Endothelial cell (in vitro differentiated cells): ENCODE data around the gene INSYN2B. TPM values are rescaled to one million over a fixed set of nuclear protein-coding genes. Genes with fewer than 3 reads are reported as not detected.
"Not testable (repeated sequence)": the region's sequence is repeated elsewhere in the genome, so short reads cannot be mapped to it uniquely, and the experiment has no call there.

Experiments used
- DNase-seq: peaks from one replicate; pipeline ENCODE4 v3.0.0; 2021; ENCODE audit warnings: low spot score
- H3K27ac Mint-ChIP-seq: one replicate; pipeline ENCODE4 v1.8.0; 2021; ENCODE audit warnings: mixed read lengths, inconsistent platforms; ENCODE audit not compliant: unreplicated experiment
- H3K27me3 Mint-ChIP-seq: one replicate; pipeline ENCODE4 v1.8.0; 2021; ENCODE audit warnings: mild to moderate bottlenecking, moderate library complexity, mixed read lengths, inconsistent platforms; ENCODE audit not compliant: unreplicated experiment
- H3K36me3 Mint-ChIP-seq: one replicate; pipeline ENCODE4 v1.8.0; 2021; ENCODE audit warnings: mild to moderate bottlenecking, low read depth, mixed read lengths, inconsistent platforms; ENCODE audit not compliant: unreplicated experiment
- H3K4me1 Mint-ChIP-seq: one replicate; pipeline ENCODE4 v1.8.0; 2021; ENCODE audit warnings: mild to moderate bottlenecking, mixed read lengths, inconsistent platforms; ENCODE audit not compliant: unreplicated experiment
- H3K4me3 Mint-ChIP-seq: one replicate; pipeline ENCODE4 v1.8.0; 2021; ENCODE audit warnings: mild to moderate bottlenecking, mixed read lengths, inconsistent platforms; ENCODE audit not compliant: unreplicated experiment
- H3K9me3 Mint-ChIP-seq: one replicate; pipeline ENCODE4 v1.8.0; 2021; ENCODE audit warnings: mixed read lengths, inconsistent platforms; ENCODE audit not compliant: unreplicated experiment
- CTCF ChIP-seq: fragments of 200-600 bp; sonication (generic); IDR thresholded peaks from one replicate; pipeline ENCODE4 v1.5.0; 2021; ENCODE audit warnings: antibody characterized with exemption; ENCODE audit not compliant: unreplicated experiment
- total RNA-seq: library from RNA; stranded (reverse); fragmentation: NEBNext Ultra II Directional; extraction: Animal tissue kit (Norgen Biotek cat#: 25700); gene quantifications from one replicate; pipeline ENCODE4 v1.2.1, GENCODE V29; 2021; ENCODE audit not compliant: unreplicated experiment

INSYN2B gene
- total RNA-seq, 1 donor from 2014 or later: 4.5 TPM

GRCh38 chr5:169956126-169956525 is 24.2 kb downstream of the INSYN2B start:
- H3K27ac Mint-ChIP-seq: no peak overlapping the region
- H3K27me3 Mint-ChIP-seq: peaks cover 1% of the 10 kb centered on the region
- no peak for TF ChIP-seq CTCF
- H3K4me3 Mint-ChIP-seq: no peak overlapping the region
- H3K4me1 Mint-ChIP-seq: peaks cover 11% of the 10 kb centered on the region
- DNase-seq: no peak
- H3K9me3 Mint-ChIP-seq: no peaks in the 10 kb centered on the region
- H3K36me3 Mint-ChIP-seq: peaks cover 2% of the 10 kb centered on the region

- Mint-ChIP-seq H3K36me3 (peaks cover 5% of the 10 kb centered on the region), H3K9me3 (no peaks in the 10 kb centered on the region), H3K27ac (no peak overlapping the region), H3K4me3 (no peak overlapping the region), H3K4me1 (peaks cover 6% of the 10 kb centered on the region), H3K27me3 (peaks cover 1% of the 10 kb centered on the region)
- no peak for TF ChIP-seq CTCF
- DNase-seq: no peak
These were observed 25.5 kb downstream of the INSYN2B start for GRCh38 chr5:169954786-169955185.

GRCh38 chr5:169953196-169953595 is 27.1 kb downstream of the INSYN2B start:
- not testable (repeated sequence) for H3K9me3 Mint-ChIP-seq, H3K4me1 Mint-ChIP-seq, H3K36me3 Mint-ChIP-seq, H3K4me3 Mint-ChIP-seq, H3K27me3 Mint-ChIP-seq, H3K27ac Mint-ChIP-seq, DNase-seq

GRCh38 chr5:169950333-169950732 is 30.0 kb downstream of the INSYN2B start:
- no peak for DNase-seq
- Mint-ChIP-seq H3K27ac (no peak overlapping the region), H3K4me1 (peaks cover 11% of the 10 kb centered on the region), H3K4me3 (no peak overlapping the region), H3K27me3 (peaks cover 1% of the 10 kb centered on the region), H3K36me3 (peaks cover 3% of the 10 kb centered on the region), H3K9me3 (no peaks in the 10 kb centered on the region)
- TF ChIP-seq CTCF: no peak

GRCh38 chr5:169946743-169947295 is 33.5 kb downstream of the INSYN2B start:
- peaks cover 11% of the 10 kb centered on the region for H3K4me1 Mint-ChIP-seq

More at GRCh38 chr5:169946743-169947295, 33.5 kb downstream of the INSYN2B start:
- no peak overlapping the region for H3K4me3 Mint-ChIP-seq
- no peak for DNase-seq
- H3K9me3 Mint-ChIP-seq: no peaks in the 10 kb centered on the region
- H3K36me3 Mint-ChIP-seq: peaks cover 3% of the 10 kb centered on the region
- H3K27ac Mint-ChIP-seq: no peak overlapping the region
- no peak for TF ChIP-seq CTCF
- H3K27me3 Mint-ChIP-seq: no peaks in the 10 kb centered on the region
